Spleen (tissue), 7 donors: ENCODE measurements around the gene AIF1L.

ENCODE experiments used
- POLR2A ChIP-seq, 3 donors: fragments of 450-650 bp; IDR thresholded peaks; one replicate each; pipeline ENCODE4 v1.5.1; 2017; ENCODE audit warnings: antibody characterized with exemption in 3 of 3, mild to moderate bottlenecking in 1 of 3
- POLR2AphosphoS5 ChIP-seq, 3 donors: sonication (generic); formaldehyde crosslinking; IDR thresholded peaks; one replicate each; pipeline ENCODE4 v1.5.1; 2017; ENCODE audit warnings: antibody characterized with exemption in 3 of 3
- TF ChIP-seq, protein P1 (sequence below), 11 experiments: fragments of 200-600 bp in 7 of 11; fragments of 450-650 bp in 4 of 11; sonication (generic) in 4 of 11; IDR thresholded peaks in 8 of 11; conservative IDR thresholded peaks in 3 of 11; 1 replicate in 7 of 11; 2 replicates in 4 of 11; pipeline versions ENCODE4 v1.4.0 to v1.8.0; 2016 to 2021; ENCODE audit warnings: antibody characterized with exemption in 11 of 11, inconsistent platforms in 4 of 11, mild to moderate bottlenecking in 1 of 11
- donor health status: DM: no; HTN: no; CAD: no; lungs with moderate emphysema.
- donor health status: DM: no; HTN: no; CAD: no.
- donor health status: DM: no; HTN: no; CAD: no.

DNA sequence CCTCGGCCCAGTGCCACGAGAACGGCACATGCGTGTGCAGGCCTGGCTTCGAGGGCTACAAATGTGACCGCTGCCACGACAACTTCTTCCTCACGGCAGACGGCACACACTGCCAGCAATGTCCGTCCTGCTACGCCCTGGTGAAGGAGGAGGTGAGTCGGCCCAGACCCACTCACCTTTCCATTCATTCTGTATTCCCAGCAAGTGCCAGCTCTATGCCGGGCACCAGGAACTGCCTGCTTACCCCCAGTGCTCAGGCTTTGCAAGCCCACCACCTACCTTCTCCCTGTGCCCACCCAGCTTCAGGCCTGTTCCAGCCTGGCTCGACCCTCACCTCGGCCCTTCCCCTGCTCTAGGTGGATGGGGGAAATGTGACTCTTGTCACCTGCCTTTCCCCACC is 26.6 kb upstream of the AIF1L start:
- TF ChIP-seq POLR2AphosphoS5 (IDR thresholded peaks at IDR 0.05) (no peak), POLR2A (IDR thresholded peaks at IDR 0.05) (no peak)
- TF ChIP-seq, protein P1, sequence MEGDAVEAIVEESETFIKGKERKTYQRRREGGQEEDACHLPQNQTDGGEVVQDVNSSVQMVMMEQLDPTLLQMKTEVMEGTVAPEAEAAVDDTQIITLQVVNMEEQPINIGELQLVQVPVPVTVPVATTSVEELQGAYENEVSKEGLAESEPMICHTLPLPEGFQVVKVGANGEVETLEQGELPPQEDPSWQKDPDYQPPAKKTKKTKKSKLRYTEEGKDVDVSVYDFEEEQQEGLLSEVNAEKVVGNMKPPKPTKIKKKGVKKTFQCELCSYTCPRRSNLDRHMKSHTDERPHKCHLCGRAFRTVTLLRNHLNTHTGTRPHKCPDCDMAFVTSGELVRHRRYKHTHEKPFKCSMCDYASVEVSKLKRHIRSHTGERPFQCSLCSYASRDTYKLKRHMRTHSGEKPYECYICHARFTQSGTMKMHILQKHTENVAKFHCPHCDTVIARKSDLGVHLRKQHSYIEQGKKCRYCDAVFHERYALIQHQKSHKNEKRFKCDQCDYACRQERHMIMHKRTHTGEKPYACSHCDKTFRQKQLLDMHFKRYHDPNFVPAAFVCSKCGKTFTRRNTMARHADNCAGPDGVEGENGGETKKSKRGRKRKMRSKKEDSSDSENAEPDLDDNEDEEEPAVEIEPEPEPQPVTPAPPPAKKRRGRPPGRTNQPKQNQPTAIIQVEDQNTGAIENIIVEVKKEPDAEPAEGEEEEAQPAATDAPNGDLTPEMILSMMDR (IDR thresholded peaks at IDR 0.05 in 8 of 11, conservative IDR thresholded peaks at IDR 0.05 in 3 of 11), result no peak
